MCF 10A (cell line): Measurements from ENCODE around the gene METTL13. TPM values are rescaled to one million over a fixed set of nuclear protein-coding genes. Genes with fewer than 3 reads are reported as not detected.
"Not testable (repeated sequence)": the region's sequence is repeated elsewhere in the genome, so short reads cannot be mapped to it uniquely, and the experiment has no call there.

Experiments used
- BruUV-seq: library from RNA; stranded (reverse); fragments of 400-500 nt; replicated peaks from 2 replicates; lab custom pipeline; 2021; lab: Mats Ljungman, UMichigan
- CTCF ChIA-PET: fragments of 300-600 bp; sonication (Branson Sonifier 250); formaldehyde crosslinking; extraction: SDS; loops from one replicate; lab custom pipeline; 2021; ENCODE audit warnings: antibody characterized with exemption, inconsistent platforms; lab: Yijun Ruan, JAX
- POLR2A ChIA-PET: fragments of 300-600, 350-650 bp; sonication (Branson Sonifier 250); formaldehyde crosslinking; extraction: SDS; loops from one replicate; lab custom pipeline; 2020; ENCODE audit warnings: antibody characterized with exemption, inconsistent platforms; lab: Yijun Ruan, JAX
- DNase-seq: peaks from one replicate; pipeline ENCODE4 v3.0.0-alpha.2; 2018; ENCODE audit not compliant: unreplicated experiment
- H3K27ac Mint-ChIP-seq: one replicate; pipeline ENCODE4 v1.8.0; 2022; ENCODE audit warnings: mild to moderate bottlenecking, low read depth, mixed read lengths; ENCODE audit not compliant: unreplicated experiment
- H3K27me3 Mint-ChIP-seq: one replicate; pipeline ENCODE4 v1.8.0; 2022; ENCODE audit warnings: mixed read lengths; ENCODE audit not compliant: insufficient read depth, unreplicated experiment
- H3K36me3 Mint-ChIP-seq: one replicate; pipeline ENCODE4 v1.8.0; 2022; ENCODE audit warnings: mild to moderate bottlenecking, moderate library complexity, mixed read lengths; ENCODE audit not compliant: insufficient read depth, unreplicated experiment
- H3K4me1 Mint-ChIP-seq: one replicate; pipeline ENCODE4 v1.8.0; 2022; ENCODE audit warnings: mixed read lengths; ENCODE audit not compliant: insufficient read depth, unreplicated experiment
- H3K4me3 Mint-ChIP-seq: one replicate; pipeline ENCODE4 v1.8.0; 2022; ENCODE audit warnings: mild to moderate bottlenecking, moderate library complexity, mixed read lengths; ENCODE audit not compliant: unreplicated experiment
- H3K9me3 Mint-ChIP-seq: one replicate; pipeline ENCODE4 v1.8.0; 2022; ENCODE audit warnings: mixed read lengths; ENCODE audit not compliant: unreplicated experiment
- CTCF ChIP-seq: fragments of 200-600 bp; IDR thresholded peaks from one replicate; pipeline ENCODE4 v1.8.0; 2022; ENCODE audit warnings: antibody characterized with exemption, mild to moderate bottlenecking; ENCODE audit not compliant: unreplicated experiment
- intact Hi-C: fragments of 100-400 bp; cut with micrococcal nuclease; formaldehyde crosslinking; loops from 2 replicates; pipeline ENCODE4 v1.14.1; 2022
- total RNA-seq: library from RNA; stranded (reverse); gene quantifications from 2 replicates; pipeline ENCODE4 v1.2.3, GENCODE V29; 2022

Gene METTL13
- total RNA-seq, 1 experiment from 2014 or later: 30.7 TPM

GRCh38 chr1:171799166-171799565 lies 17.7 kb downstream of the METTL13 start:
- Mint-ChIP-seq H3K27ac (peak overlapping the region; percentile 43), H3K27me3 (no peaks in the 10 kb centered on the region), H3K4me1 (peaks cover 4% of the 10 kb centered on the region), H3K9me3 (no peaks in the 10 kb centered on the region), H3K36me3 (peaks cover 42% of the 10 kb centered on the region), H3K4me3 (no peak overlapping the region)
- CTCF ChIA-PET: interaction anchor here (0.6 to 30.8 kb wide), 21 partner anchors 8 to 939 kb away, joined by 3 to 1502 read pairs (median 8); partner anchors contain the start of genes C1orf105, METTL13 and PIGC
- no TSS peak for BruUV-seq
- intact Hi-C loops: no loop called here
- no peak for DNase-seq
- TF ChIP-seq CTCF: no peak
- POLR2A ChIA-PET: interaction anchor here (0.6 to 5.6 kb wide), 6 partner anchors 32 to 194 kb away, joined by 3 to 54 read pairs (median 4); partner anchors contain the start of genes DNM3 and VAMP4

GRCh38 chr1:171799698-171800097 lies 18.2 kb downstream of the METTL13 start:
- ChIA-PET POLR2A (interaction anchor here (0.6 to 5.6 kb wide), 10 partner anchors 18 to 230 kb away, joined by 3 to 54 read pairs (median 3); partner anchors contain the start of genes DNM3, METTL13 and VAMP4), CTCF (interaction anchor here (0.6 to 30.8 kb wide), 35 partner anchors 9 to 939 kb away, joined by 3 to 1502 read pairs (median 8); partner anchors contain the start of genes C1orf105, DNM3, METTL13 and VAMP4)
- intact Hi-C loops: loop anchor here (5.0 kb wide), 1 partner anchor 628 kb away; no protein-coding TSS in a partner anchor
- not testable (repeated sequence) for H3K27me3 Mint-ChIP-seq, BruUV-seq, H3K4me3 Mint-ChIP-seq, DNase-seq, H3K9me3 Mint-ChIP-seq, H3K4me1 Mint-ChIP-seq
- Mint-ChIP-seq H3K36me3 (peaks cover 37% of the 10 kb centered on the region), H3K27ac (peak overlapping the region; percentile 43)

- POLR2A ChIA-PET: interaction anchor here (0.7 to 5.6 kb wide), 9 partner anchors 17 to 229 kb away, joined by 3 to 54 read pairs (median 5); partner anchors contain the start of genes METTL13 and VAMP4
- no peak overlapping the region for H3K4me3 Mint-ChIP-seq
- DNase-seq: no peak
- H3K36me3 Mint-ChIP-seq: peaks cover 30% of the 10 kb centered on the region
- CTCF ChIA-PET: interaction anchor here (0.6 to 30.8 kb wide), 71 partner anchors 10 to 645 kb away, joined by 3 to 1502 read pairs (median 5); partner anchors contain the start of genes C1orf105, DNM3, METTL13 and VAMP4
- H3K27ac Mint-ChIP-seq: peak overlapping the region; percentile 43
- H3K9me3 Mint-ChIP-seq: no peaks in the 10 kb centered on the region
- no peaks in the 10 kb centered on the region for H3K27me3 Mint-ChIP-seq
- no TSS peak for BruUV-seq
- no peak for TF ChIP-seq CTCF
- intact Hi-C loops: loop anchor here (5.0 kb wide), 1 partner anchor 627 kb away; no protein-coding TSS in a partner anchor
- H3K4me1 Mint-ChIP-seq: no peaks in the 10 kb centered on the region
Observed at GRCh38 chr1:171800342-171800741, 18.9 kb downstream of the METTL13 start.

GRCh38 chr1:171800851-171801250 lies 19.4 kb downstream of the METTL13 start:
- no TSS peak for BruUV-seq
- TF ChIP-seq CTCF: no peak
- intact Hi-C loops: loop anchor here (1.0 to 5.0 kb wide), 3 partner anchors 156 to 626 kb away; no protein-coding TSS in a partner anchor
- no peak overlapping the region for H3K27ac Mint-ChIP-seq
- H3K9me3 Mint-ChIP-seq: no peaks in the 10 kb centered on the region
- CTCF ChIA-PET: interaction anchor here (0.5 to 30.8 kb wide), 80 partner anchors 10 to 840 kb away, joined by 3 to 1502 read pairs (median 4); partner anchors contain the start of genes C1orf105, DNM3 and METTL13
- no peak overlapping the region for H3K4me3 Mint-ChIP-seq
- peaks cover 25% of the 10 kb centered on the region for H3K36me3 Mint-ChIP-seq
- H3K4me1 Mint-ChIP-seq: no peaks in the 10 kb centered on the region
- DNase-seq: no peak
- POLR2A ChIA-PET: interaction anchor here (0.6 to 5.6 kb wide), 12 partner anchors 17 to 599 kb away, joined by 3 to 54 read pairs (median 3); partner anchors contain the start of genes METTL13 and VAMP4
- no peaks in the 10 kb centered on the region for H3K27me3 Mint-ChIP-seq
